Hepatocyte (in vitro differentiated cells): ENCODE results near the gene MAP4K3.

Experiments
- EZH2 ChIP-seq: fragments of 200-600 bp; sonication (generic); IDR thresholded peaks from 2 replicates; pipeline ENCODE4 v1.6.1; 2016; ENCODE audit warnings: antibody characterized with exemption, mild to moderate bottlenecking, borderline replicate concordance
- TF ChIP-seq, protein P1 (sequence below): fragments of 200-600 bp; sonication (generic); IDR thresholded peaks from 2 replicates; pipeline ENCODE4 v1.5.1; 2016; ENCODE audit warnings: antibody characterized with exemption, mild to moderate bottlenecking; ENCODE audit not compliant: poor library complexity

DNA sequence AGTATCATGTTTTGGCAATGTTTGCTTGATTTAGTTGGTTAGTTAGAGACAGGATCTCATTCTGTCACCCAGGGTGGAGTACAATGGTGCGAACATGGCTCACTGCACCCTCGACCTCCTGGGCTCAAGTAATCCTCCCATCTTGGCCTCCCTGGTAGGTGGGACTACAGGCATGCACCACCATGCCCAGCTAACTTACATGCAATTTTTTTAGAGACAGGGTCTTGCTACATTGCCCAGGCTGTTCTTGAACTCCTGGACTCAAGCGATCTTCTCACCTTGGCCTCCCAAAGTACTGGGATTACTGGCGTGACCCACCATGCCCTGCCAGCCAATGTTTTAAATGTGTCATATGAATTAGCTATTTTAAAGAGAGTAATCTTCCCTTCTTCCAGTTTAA lies 177.0 kb downstream of the MAP4K3 start:
- no peak for TF ChIP-seq EZH2
- TF ChIP-seq, protein P1, sequence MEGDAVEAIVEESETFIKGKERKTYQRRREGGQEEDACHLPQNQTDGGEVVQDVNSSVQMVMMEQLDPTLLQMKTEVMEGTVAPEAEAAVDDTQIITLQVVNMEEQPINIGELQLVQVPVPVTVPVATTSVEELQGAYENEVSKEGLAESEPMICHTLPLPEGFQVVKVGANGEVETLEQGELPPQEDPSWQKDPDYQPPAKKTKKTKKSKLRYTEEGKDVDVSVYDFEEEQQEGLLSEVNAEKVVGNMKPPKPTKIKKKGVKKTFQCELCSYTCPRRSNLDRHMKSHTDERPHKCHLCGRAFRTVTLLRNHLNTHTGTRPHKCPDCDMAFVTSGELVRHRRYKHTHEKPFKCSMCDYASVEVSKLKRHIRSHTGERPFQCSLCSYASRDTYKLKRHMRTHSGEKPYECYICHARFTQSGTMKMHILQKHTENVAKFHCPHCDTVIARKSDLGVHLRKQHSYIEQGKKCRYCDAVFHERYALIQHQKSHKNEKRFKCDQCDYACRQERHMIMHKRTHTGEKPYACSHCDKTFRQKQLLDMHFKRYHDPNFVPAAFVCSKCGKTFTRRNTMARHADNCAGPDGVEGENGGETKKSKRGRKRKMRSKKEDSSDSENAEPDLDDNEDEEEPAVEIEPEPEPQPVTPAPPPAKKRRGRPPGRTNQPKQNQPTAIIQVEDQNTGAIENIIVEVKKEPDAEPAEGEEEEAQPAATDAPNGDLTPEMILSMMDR: no peak
